Spleen (tissue), 7 donors: Measurements from ENCODE around the gene C18orf63.

Source experiments
- CTCF ChIP-seq, 11 experiments: fragments of 200-600 bp in 7 of 11; fragments of 450-650 bp in 4 of 11; sonication (generic) in 4 of 11; IDR thresholded peaks in 8 of 11; conservative IDR thresholded peaks in 3 of 11; 1 replicate in 7 of 11; 2 replicates in 4 of 11; pipeline versions ENCODE4 v1.4.0 to v1.8.0; 2016 to 2021; ENCODE audit warnings: antibody characterized with exemption in 11 of 11, inconsistent platforms in 4 of 11, mild to moderate bottlenecking in 1 of 11
- POLR2A ChIP-seq, 3 donors: fragments of 450-650 bp; IDR thresholded peaks; one replicate each; pipeline ENCODE4 v1.5.1; 2017; ENCODE audit warnings: antibody characterized with exemption in 3 of 3, mild to moderate bottlenecking in 1 of 3
- donor health status: DM: no; HTN: no; CAD: no; lungs with moderate emphysema.
- donor health status: DM: no; HTN: no; CAD: no.
- donor health status: DM: no; HTN: no; CAD: no.

DNA sequence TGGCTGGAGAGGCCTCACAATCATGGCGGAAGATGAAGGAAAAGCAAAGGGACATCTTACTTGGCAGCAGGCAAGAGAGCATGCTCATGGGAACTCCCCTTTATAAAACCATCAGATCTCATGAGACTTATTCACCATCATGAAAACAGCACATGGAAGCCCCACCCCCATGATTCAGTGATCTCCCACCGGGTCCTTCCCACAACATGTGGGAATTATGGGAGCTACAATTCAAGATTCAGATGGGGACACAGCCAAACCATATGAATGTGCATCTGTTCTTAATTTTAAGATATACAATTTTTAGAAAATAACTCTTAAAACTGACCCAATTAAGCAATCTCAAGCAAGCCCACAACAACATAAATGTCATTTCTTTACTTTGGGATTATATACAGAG, 12.6 kb downstream of the C18orf63 start:
- TF ChIP-seq CTCF (IDR thresholded peaks at IDR 0.05 in 8 of 11, conservative IDR thresholded peaks at IDR 0.05 in 3 of 11) (no peak), POLR2A (IDR thresholded peaks at IDR 0.05) (no peak)
